SK-N-SH (cell line): ENCODE results near the gene PLEKHG2. TPM values are rescaled to one million over a fixed set of nuclear protein-coding genes. Genes with fewer than 3 reads are reported as not detected.

Experiments used
- CTCF ChIA-PET: fragments of 300-600, 350-600 bp; formaldehyde crosslinking; extraction: SDS; loops from one replicate; lab custom pipeline; 2021; lab: Yijun Ruan, JAX
- POLR2A ChIA-PET: fragments of 350-600 bp; sonication (Branson Sonifier 250); formaldehyde crosslinking; extraction: SDS; loops from one replicate; lab custom pipeline; 2020; ENCODE audit warnings: antibody characterized with exemption, inconsistent platforms; lab: Yijun Ruan, JAX
- DNase-seq: peaks from one replicate; pipeline ENCODE4 v3.0.0; 2012
- H2AFZ ChIP-seq: fragments of 200-600 bp; sonication (generic); 2 replicates; pipeline ENCODE4 v1.8.1; 2016; ENCODE audit warnings: antibody characterized with exemption, mild to moderate bottlenecking, low read depth
- H3F3A ChIP-seq: fragments of 200-600 bp; sonication (generic); replicated peaks from 2 replicates; pipeline ENCODE3; 2016; ENCODE audit warnings: antibody characterized with exemption, mild to moderate bottlenecking; ENCODE audit not compliant: insufficient read depth
- H3K27ac ChIP-seq, 2 experiments: fragments of 200-500 bp in 1 of 2; fragments of 200-600 bp in 1 of 2; sonication (Bioruptor generic) in 1 of 2; sonication (generic), shearing (Covaris generic) in 1 of 2; 2 replicates each; pipeline versions ENCODE4 v1.5.1 to v1.6.1; 2014 to 2016; ENCODE audit warnings: low read depth in 2 of 2, inconsistent platforms in 1 of 2, low read length in 1 of 2, mild to moderate bottlenecking in 1 of 2, mixed read lengths in 1 of 2
- H3K27me3 ChIP-seq: fragments of 200-600 bp; sonication (generic), shearing (Covaris generic); 2 replicates; pipeline ENCODE4 v1.6.1; 2016; ENCODE audit warnings: mixed run types; ENCODE audit not compliant: insufficient read depth
- H3K36me3 ChIP-seq, 2 experiments: fragments of 200-500 bp in 1 of 2; fragments of 200-600 bp in 1 of 2; sonication (Bioruptor generic) in 1 of 2; sonication (generic) in 1 of 2; replicated peaks in 1 of 2; 2 replicates each; pipeline versions ENCODE3 to v1.5.1; 2014 to 2016; ENCODE audit warnings: low read length in 1 of 2, mild to moderate bottlenecking in 1 of 2; ENCODE audit not compliant: insufficient read depth in 2 of 2, control insufficient read depth in 1 of 2
- H3K4me1 ChIP-seq, 2 experiments: fragments of 200-500 bp in 1 of 2; fragments of 200-600 bp in 1 of 2; sonication (Bioruptor generic) in 1 of 2; sonication (generic), shearing (Covaris generic) in 1 of 2; 2 replicates each; pipeline versions ENCODE4 v1.5.1 to v1.6.1; 2014 to 2016; ENCODE audit warnings: low read depth in 1 of 2, low read length in 1 of 2, mixed run types in 1 of 2; ENCODE audit not compliant: insufficient read depth in 2 of 2, control insufficient read depth in 1 of 2
- H3K4me2 ChIP-seq: fragments of 200-600 bp; sonication (generic), shearing (Covaris generic); 2 replicates; pipeline ENCODE4 v1.6.1; 2017; ENCODE audit warnings: mixed run types
- H3K4me3 ChIP-seq, 2 experiments: fragments of 200-500 bp in 1 of 2; fragments of 200-600 bp in 1 of 2; sonication (Bioruptor generic) in 1 of 2; sonication (generic), shearing (Covaris generic) in 1 of 2; 2 replicates each; pipeline versions ENCODE4 v1.5.1 to v1.8.1; 2014 to 2016; ENCODE audit warnings: low read depth in 2 of 2, inconsistent platforms in 1 of 2, low read length in 1 of 2, mild to moderate bottlenecking in 1 of 2, mixed read lengths in 1 of 2, moderate library complexity in 1 of 2
- H3K79me2 ChIP-seq: fragments of 200-600 bp; sonication (generic); 2 replicates; pipeline ENCODE4 v1.8.1; 2017; ENCODE audit warnings: mild to moderate bottlenecking; ENCODE audit not compliant: insufficient read depth
- H3K9ac ChIP-seq: fragments of 200-600 bp; sonication (generic); 2 replicates; pipeline ENCODE4 v1.6.1; 2017; ENCODE audit warnings: mixed run types
- H3K9me2 ChIP-seq: fragments of 200-600 bp; sonication (generic); 2 replicates; pipeline ENCODE4 v1.6.1; 2017; ENCODE audit warnings: mixed run types
- H3K9me3 ChIP-seq: fragments of 200-600 bp; sonication (generic); 2 replicates; pipeline ENCODE4 v1.6.1; 2017; ENCODE audit warnings: mixed run types, mild to moderate bottlenecking, moderate library complexity
- H4K20me1 ChIP-seq: fragments of 200-600 bp; sonication (generic); 2 replicates; pipeline ENCODE4 v1.6.1; 2017; ENCODE audit warnings: mild to moderate bottlenecking, mixed run types; ENCODE audit not compliant: insufficient read depth
- CHD2 ChIP-seq: fragments of 150-350 bp; IDR thresholded peaks from 2 replicates; pipeline ENCODE4 v1.6.1; 2018; ENCODE audit warnings: low read length; ENCODE audit not compliant: partially characterized antibody
- CTCF ChIP-seq: fragments of 200-600 bp; sonication (generic); IDR thresholded peaks from 2 replicates; pipeline ENCODE4 v1.6.1; 2017; ENCODE audit warnings: antibody characterized with exemption, mild to moderate bottlenecking, moderate library complexity
- EP300 ChIP-seq, 2 experiments: IDR thresholded peaks; 2 replicates each; pipeline versions ENCODE4 v1.4.0 to v1.6.1; 2012; ENCODE audit warnings: borderline replicate concordance in 1 of 2, low read depth in 1 of 2, low read length in 1 of 2
- FOXJ3 ChIP-seq: sonication (generic); formaldehyde crosslinking; IDR thresholded peaks from 2 replicates; pipeline ENCODE4 v1.5.1; 2020; ENCODE audit warnings: mild to moderate bottlenecking, missing genetic modification reagents
- FOXM1 ChIP-seq: IDR thresholded peaks from 2 replicates; pipeline ENCODE4 v1.4.0; 2012; ENCODE audit warnings: low read depth, mild to moderate bottlenecking
- IRF3 ChIP-seq: fragments of 150-350 bp; IDR thresholded peaks from 2 replicates; pipeline ENCODE4 v1.6.1; 2016; ENCODE audit warnings: mild to moderate bottlenecking, low read depth, low read length
- MEF2A ChIP-seq: IDR thresholded peaks from 2 replicates; pipeline ENCODE4 v1.4.0; 2012; ENCODE audit warnings: low read depth, borderline replicate concordance
- NFIC ChIP-seq: IDR thresholded peaks from 2 replicates; pipeline ENCODE4 v1.4.0; 2012; ENCODE audit warnings: borderline replicate concordance
- POLR2AphosphoS5 ChIP-seq: IDR thresholded peaks from 2 replicates; pipeline ENCODE4 v1.6.1; 2012; ENCODE audit warnings: low read depth, low read length
- RAD21 ChIP-seq: IDR thresholded peaks from 2 replicates; pipeline ENCODE4 v1.6.1; 2012; ENCODE audit warnings: mild to moderate bottlenecking, low read length
- RXRA ChIP-seq: IDR thresholded peaks from 2 replicates; pipeline ENCODE4 v1.4.0; 2012; ENCODE audit warnings: low read depth, mild to moderate bottlenecking, borderline replicate concordance
- SIN3A ChIP-seq: IDR thresholded peaks from 2 replicates; pipeline ENCODE4 v1.6.1; 2012; ENCODE audit warnings: low read depth, mild to moderate bottlenecking, low read length, moderate library complexity, borderline replicate concordance
- SMC3 ChIP-seq: IDR thresholded peaks from 2 replicates; pipeline ENCODE4 v1.6.1; 2012; ENCODE audit warnings: low read depth, low read length, improper control_type of control experiment
- TCF12 ChIP-seq: IDR thresholded peaks from 2 replicates; pipeline ENCODE4 v1.4.0; 2012
- TEAD4 ChIP-seq: IDR thresholded peaks from 2 replicates; pipeline ENCODE4 v1.4.0; 2012; ENCODE audit warnings: mild to moderate bottlenecking, borderline replicate concordance; ENCODE audit not compliant: insufficient read depth
- ZBTB33 ChIP-seq: IDR thresholded peaks from 2 replicates; pipeline ENCODE4 v1.4.0; 2012; ENCODE audit warnings: low read depth, borderline replicate concordance
- WGBS: methylation state at CpG from one replicate; pipeline ENCODE4 v1.1.6; 2017; ENCODE audit warnings: low lambda C conversion rate; 5-methylcytosine and 5-hydroxymethylcytosine counted together
- polyA plus RNA-seq, 3 experiments: library from polyadenylated mRNA; depleted of rRNA; stranded (reverse); fragments of >200 nt; gene quantifications; 2 replicates each; pipeline ENCODE4 v1.2.3, GENCODE V29; 2012

PLEKHG2 gene
- polyA plus RNA-seq, 1 of the 3 experiments (the other 2 are of a cell fraction), result 13.6 TPM

DNA sequence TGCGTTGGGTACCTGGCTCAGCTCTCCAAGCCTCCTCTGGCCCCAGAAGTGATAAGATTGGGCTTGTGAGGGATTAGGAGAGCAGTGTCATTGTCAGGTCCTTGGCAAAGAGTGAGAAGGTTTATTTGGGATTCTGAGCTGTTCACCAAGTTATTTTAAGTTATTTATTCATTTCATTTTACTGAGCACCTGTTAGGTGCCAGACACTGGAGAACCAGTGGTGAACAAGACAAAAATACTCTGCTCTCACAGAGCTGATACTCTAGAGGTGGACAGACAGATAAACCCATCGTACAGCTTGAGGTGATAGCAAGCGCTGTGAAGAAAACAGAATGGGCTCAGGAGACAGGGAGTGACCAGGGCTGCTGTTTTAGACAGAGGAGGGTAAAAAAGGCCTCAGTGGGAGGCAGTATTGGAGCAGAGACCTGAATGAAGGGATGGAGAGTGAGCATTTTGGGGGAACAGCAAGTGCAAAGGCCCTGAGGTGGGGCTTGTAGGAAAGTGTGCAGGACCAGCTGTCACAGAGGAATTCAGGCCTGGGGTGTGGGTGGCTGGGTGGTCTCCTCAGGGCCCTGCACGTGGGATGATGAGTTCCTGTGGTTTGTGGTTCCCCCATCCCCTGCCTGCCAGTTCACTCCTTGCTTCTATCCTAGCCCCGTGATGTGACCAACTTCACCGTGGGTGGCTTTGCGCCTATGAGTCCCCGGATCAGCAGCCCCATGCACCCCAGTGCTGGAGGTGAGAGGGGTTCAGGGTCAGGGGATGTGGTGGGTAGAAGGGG is 59.5 kb downstream of the PLEKHG2 start:
- H3K4me3 ChIP-seq, result no peak overlapping the region
- H3K9me2 ChIP-seq, result no peaks in the 10 kb centered on the region
- no peaks in the 10 kb centered on the region for H4K20me1 ChIP-seq
- H3K4me1 ChIP-seq, result no peaks in the 10 kb centered on the region
- WGBS, result 100% methylated on average over 8 of the region's 8 CpGs
- peaks cover 11 to 79% of the 10 kb centered on the region in 2 experiments for H3K36me3 ChIP-seq
- no peaks in the 10 kb centered on the region for H3K9me3 ChIP-seq
- H3K4me2 ChIP-seq, result no peak overlapping the region
- no peak overlapping the region for H3K27ac ChIP-seq
- no peaks in the 10 kb centered on the region for H3K27me3 ChIP-seq
- H3F3A ChIP-seq, result peaks cover 2% of the 10 kb centered on the region
- ChIA-PET POLR2A (no interaction called here), CTCF (interaction anchor here (0.8 to 3.1 kb wide), 3 partner anchors 19 to 61 kb away, joined by 3 to 12 read pairs (median 10); partner anchors contain the start of gene EID2B)
- TF ChIP-seq CHD2 (no peak), EP300 (IDR thresholded peaks at IDR 0.05; ENCODE audit: borderline replicate concordance in 1 of 2, low read depth in 1 of 2, low read length in 1 of 2) (no peak), CTCF (no peak), MEF2A (no peak), FOXM1 (no peak), IRF3 (no peak), NFIC (no peak), POLR2AphosphoS5 (no peak), SMC3 (no peak), FOXJ3 (no peak)
- no peak for DNase-seq
- H3K79me2 ChIP-seq, result no peaks in the 10 kb centered on the region
- H2AFZ ChIP-seq, result no peak overlapping the region
- no peak overlapping the region for H3K9ac ChIP-seq

GRCh38 chr19:39472746-39473442 is 60.4 kb downstream of the PLEKHG2 start:
- ChIA-PET POLR2A (no interaction called here), CTCF (interaction anchor here (1.2 to 3.1 kb wide), 7 partner anchors 10 to 58 kb away, joined by 5 to 17 read pairs (median 9); partner anchors contain the start of gene SELENOV)
- H3K27me3 ChIP-seq, result no peaks in the 10 kb centered on the region
- H3K27ac ChIP-seq, result no peak overlapping the region
- no peak overlapping the region for H2AFZ ChIP-seq
- H3K4me1 ChIP-seq, result no peaks in the 10 kb centered on the region
- no peak overlapping the region for H3K4me2 ChIP-seq
- WGBS, result 94% methylated on average over 13 of the region's 32 CpGs
- H3K4me3 ChIP-seq, result no peak overlapping the region
- H3F3A ChIP-seq, result peaks cover 7% of the 10 kb centered on the region
- no peaks in the 10 kb centered on the region for H3K79me2 ChIP-seq
- H3K9me3 ChIP-seq, result no peaks in the 10 kb centered on the region
- H3K36me3 ChIP-seq, result peaks cover 13 to 72% of the 10 kb centered on the region in 2 experiments
- DNase-seq, result no peak
- no peak overlapping the region for H3K9ac ChIP-seq
- H3K9me2 ChIP-seq, result no peaks in the 10 kb centered on the region
- H4K20me1 ChIP-seq, result no peaks in the 10 kb centered on the region
- TF ChIP-seq CHD2, result no peak
- no peak for TF ChIP-seq FOXM1
- TF ChIP-seq EP300 (IDR thresholded peaks at IDR 0.05; ENCODE audit: borderline replicate concordance in 1 of 2, low read depth in 1 of 2, low read length in 1 of 2), result no peak
- TF ChIP-seq RAD21, result no peak
- TF ChIP-seq TCF12, result no peak
- no peak for TF ChIP-seq ZBTB33
- no peak for TF ChIP-seq RXRA
- TF ChIP-seq NFIC, result no peak
- TF ChIP-seq SMC3, result no peak
- TF ChIP-seq SIN3A, result no peak
- no peak for TF ChIP-seq TEAD4
